CD4-positive, alpha-beta memory T cell (primary cell): ENCODE data around the gene GSTA1. TPM values are rescaled to one million over a fixed set of nuclear protein-coding genes. Genes with fewer than 3 reads are reported as not detected.
"Not testable (repeated sequence)": the region's sequence is repeated elsewhere in the genome, so short reads cannot be mapped to it uniquely, and the experiment has no call there.

Experiments
- CTCF ChIA-PET: fragments of 350-600 bp; sonication (Branson Sonifier 250); formaldehyde crosslinking; loops from one replicate; lab custom pipeline; 2021; ENCODE audit warnings: inconsistent platforms; ENCODE audit not compliant: partially characterized antibody; lab: Charles Lee
- POLR2A ChIA-PET: fragments of 350-600 bp; sonication (Branson Sonifier 250); formaldehyde crosslinking; loops from one replicate; lab custom pipeline; 2021; ENCODE audit not compliant: partially characterized antibody; lab: Charles Lee
- DNase-seq, 5 donors: peaks; one replicate each; pipeline versions ENCODE4 v3.0.0 to v3.0.0-alpha.2; 2020 to 2022; ENCODE audit warnings: mixed read lengths in 1 of 5
- H3K27ac ChIP-seq: one replicate; pipeline ENCODE4 v1.7.0; 2013; ENCODE audit warnings: low read depth, low read length
- H3K27me3 ChIP-seq: 2 replicates; pipeline ENCODE4 v1.7.0; 2013; ENCODE audit warnings: mild to moderate bottlenecking, low read length, moderate library complexity; ENCODE audit not compliant: insufficient read depth
- H3K36me3 ChIP-seq: 2 replicates; pipeline ENCODE4 v1.7.0; 2013; ENCODE audit warnings: mild to moderate bottlenecking, low read length, moderate library complexity; ENCODE audit not compliant: insufficient read depth
- H3K4me1 ChIP-seq: 2 replicates; pipeline ENCODE4 v1.7.0; 2013; ENCODE audit warnings: mild to moderate bottlenecking, low read length, moderate library complexity; ENCODE audit not compliant: insufficient read depth
- H3K4me3 ChIP-seq, 2 donors: one replicate each; pipeline ENCODE4 v1.7.0; 2013; ENCODE audit warnings: low read length in 2 of 2, mild to moderate bottlenecking in 1 of 2
- H3K9me3 ChIP-seq, 2 donors: one replicate each; pipeline ENCODE4 v1.7.0; 2013; ENCODE audit warnings: low read length in 2 of 2, control low read depth in 1 of 2; ENCODE audit not compliant: control insufficient read depth in 1 of 2
- H3K27ac Mint-ChIP-seq, 7 donors: one replicate each; pipeline ENCODE4 v1.8.0; 2020 to 2021; ENCODE audit warnings: mixed read lengths in 7 of 7, mild to moderate bottlenecking in 6 of 7, inconsistent platforms in 3 of 7, moderate library complexity in 3 of 7
- H3K27me3 Mint-ChIP-seq, 2 donors: one replicate each; pipeline ENCODE4 v1.8.0; 2020 to 2021; ENCODE audit warnings: mixed read lengths in 2 of 2
- H3K36me3 Mint-ChIP-seq, 2 donors: one replicate each; pipeline ENCODE4 v1.8.0; 2020 to 2021; ENCODE audit warnings: mixed read lengths in 2 of 2, inconsistent platforms in 1 of 2, mild to moderate bottlenecking in 1 of 2
- H3K4me1 Mint-ChIP-seq, 4 donors: one replicate each; pipeline ENCODE4 v1.8.0; 2020 to 2021; ENCODE audit warnings: mixed read lengths in 4 of 4, mild to moderate bottlenecking in 1 of 4
- H3K4me3 Mint-ChIP-seq, 8 donors: one replicate each; pipeline ENCODE4 v1.8.0; 2020 to 2021; ENCODE audit warnings: mixed read lengths in 8 of 8, mild to moderate bottlenecking in 7 of 8, moderate library complexity in 6 of 8, inconsistent platforms in 3 of 8
- H3K9me3 Mint-ChIP-seq, 8 donors: one replicate each; pipeline ENCODE4 v1.8.0; 2020 to 2021; ENCODE audit warnings: mixed read lengths in 8 of 8, mild to moderate bottlenecking in 5 of 8, inconsistent platforms in 3 of 8, moderate library complexity in 1 of 8
- intact Hi-C: fragments of 100-400 bp; cut with micrococcal nuclease; formaldehyde crosslinking; loops from one replicate; pipeline ENCODE4 v1.15.1; 2023
- polyA plus RNA-seq, 2 donors: library from polyadenylated mRNA; unstranded; fragments of 300-500 nt; fragmentation: Illumina TruSeq; gene quantifications; one replicate each; pipeline ENCODE4 v1.2.3, GENCODE V29; 2021
- total RNA-seq, 2 experiments: library from RNA; stranded (reverse); gene quantifications; one replicate each; pipeline ENCODE4 v1.2.3, GENCODE V29; 2021

The GSTA1 gene
- total and polyA plus RNA-seq, 4 experiments from 2014 or later: not detected

DNA sequence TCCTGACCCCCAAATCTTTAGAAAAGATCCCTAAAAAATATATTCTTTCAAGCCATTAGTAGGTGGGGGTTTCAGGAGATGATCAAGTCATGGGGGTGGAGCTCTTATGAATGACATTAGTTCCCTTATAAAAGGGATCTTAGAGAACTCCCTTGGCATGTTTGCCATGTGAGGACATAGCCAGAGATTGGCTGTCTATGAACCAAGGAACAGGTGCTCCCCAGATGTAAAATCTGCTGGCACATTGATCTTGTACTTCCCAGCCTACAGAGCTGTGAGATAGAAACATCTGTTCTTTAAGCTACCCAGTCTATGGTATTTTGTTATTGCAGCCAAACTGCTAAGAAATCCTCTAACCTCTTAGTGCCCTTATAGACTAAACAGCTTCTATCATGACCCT lies 36.0 kb downstream of the GSTA1 start:
- H3K9me3 ChIP-seq, H3K27ac ChIP-seq, CTCF ChIA-PET, H3K27ac Mint-ChIP-seq, H3K36me3 Mint-ChIP-seq, H3K36me3 ChIP-seq, H3K9me3 Mint-ChIP-seq, H3K27me3 ChIP-seq, DNase-seq, H3K27me3 Mint-ChIP-seq, intact Hi-C loops, POLR2A ChIA-PET, H3K4me1 Mint-ChIP-seq, H3K4me3 Mint-ChIP-seq, H3K4me1 ChIP-seq, H3K4me3 ChIP-seq: not testable (repeated sequence)

DNA sequence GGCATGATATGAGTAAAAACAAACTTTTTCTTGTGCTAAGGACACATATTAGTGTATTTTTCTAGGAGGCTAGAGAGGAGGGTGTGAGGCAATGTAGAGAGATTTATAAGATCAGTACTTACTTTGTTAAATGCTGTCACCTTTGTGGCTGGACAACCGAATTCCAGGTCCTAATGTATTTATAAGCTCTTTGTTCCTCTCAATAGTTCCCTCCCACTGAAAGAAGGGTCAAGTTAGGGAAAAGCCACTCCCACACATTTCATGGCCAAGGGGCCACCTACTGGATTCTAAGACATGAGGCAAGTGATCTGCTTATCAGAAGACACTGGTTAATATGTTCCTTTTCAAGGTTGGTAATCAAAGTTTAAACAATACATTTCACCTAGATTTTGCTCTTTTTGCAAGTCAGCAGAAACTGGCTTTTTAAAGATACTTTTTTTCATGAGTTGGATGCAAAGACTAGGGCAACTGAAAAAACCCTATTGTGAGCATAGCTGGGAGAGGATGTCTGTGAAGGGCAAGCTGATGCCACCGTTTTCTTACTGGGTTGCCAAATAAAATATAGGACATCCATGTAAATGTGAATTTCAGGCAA lies 40.2 kb downstream of the GSTA1 start, which contains the start of gene GSTA2:
TSS of gene GSTA2 (minus strand) at position 154 of the 595 bp plus-strand sequence. CDS start 5,528 bp downstream, outside the sequence.
- H3K27ac ChIP-seq, H3K4me3 ChIP-seq, H3K9me3 ChIP-seq, H3K9me3 Mint-ChIP-seq, H3K4me1 ChIP-seq, H3K36me3 ChIP-seq, H3K4me1 Mint-ChIP-seq, intact Hi-C loops, H3K27me3 ChIP-seq, CTCF ChIA-PET, DNase-seq, H3K36me3 Mint-ChIP-seq, H3K27ac Mint-ChIP-seq, POLR2A ChIA-PET, H3K4me3 Mint-ChIP-seq: not testable (repeated sequence)
- H3K27me3 Mint-ChIP-seq: peaks cover 0 to 18% of the 10 kb centered on the region in 2 donors

DNA sequence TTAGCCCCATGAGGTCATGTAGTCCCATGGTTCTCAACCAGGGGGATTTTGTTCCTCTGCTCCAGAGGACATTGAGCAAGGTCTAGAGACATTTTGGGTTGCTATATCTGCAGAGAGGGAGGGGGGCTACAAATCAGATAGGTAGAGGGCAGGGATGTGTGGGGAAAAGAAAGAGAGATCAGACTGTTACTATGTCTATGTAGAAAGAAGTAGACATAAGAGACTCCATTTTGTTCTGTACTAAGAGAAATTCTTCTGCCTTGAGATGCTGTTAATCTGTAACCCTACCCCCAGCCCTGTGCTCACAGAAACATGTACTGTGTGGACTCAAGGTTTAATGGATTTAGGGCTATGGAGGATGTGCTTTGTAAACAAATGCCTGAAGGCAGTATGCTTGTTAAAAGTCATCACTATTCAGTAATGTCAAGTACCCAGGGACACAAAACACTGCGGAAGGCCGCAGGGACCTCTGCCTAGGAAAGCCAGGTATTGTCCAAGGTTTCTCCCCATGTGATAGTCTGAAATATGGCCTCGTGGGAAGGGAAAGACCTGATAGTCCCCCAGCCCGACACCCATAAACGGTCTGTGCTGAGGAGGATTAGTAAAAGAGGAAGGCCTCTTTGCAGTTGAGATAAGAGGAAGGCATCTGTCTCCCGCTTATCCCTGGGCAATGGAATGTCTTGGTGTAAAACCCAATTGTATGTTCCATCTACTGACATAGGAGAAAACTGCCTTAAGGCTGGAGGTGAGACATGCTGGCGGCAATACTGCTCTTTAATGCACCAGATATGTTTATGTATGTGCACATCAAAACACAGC lies 41.7 kb downstream of the GSTA1 start:
- H3K36me3 ChIP-seq, intact Hi-C loops, POLR2A ChIA-PET, H3K27me3 ChIP-seq, H3K4me3 Mint-ChIP-seq, DNase-seq, H3K36me3 Mint-ChIP-seq, H3K9me3 Mint-ChIP-seq, H3K4me1 Mint-ChIP-seq, H3K4me3 ChIP-seq, H3K27ac ChIP-seq, H3K4me1 ChIP-seq, CTCF ChIA-PET, H3K27ac Mint-ChIP-seq, H3K9me3 ChIP-seq: not testable (repeated sequence)
- peaks cover 3 to 17% of the 10 kb centered on the region in 2 donors for H3K27me3 Mint-ChIP-seq

DNA sequence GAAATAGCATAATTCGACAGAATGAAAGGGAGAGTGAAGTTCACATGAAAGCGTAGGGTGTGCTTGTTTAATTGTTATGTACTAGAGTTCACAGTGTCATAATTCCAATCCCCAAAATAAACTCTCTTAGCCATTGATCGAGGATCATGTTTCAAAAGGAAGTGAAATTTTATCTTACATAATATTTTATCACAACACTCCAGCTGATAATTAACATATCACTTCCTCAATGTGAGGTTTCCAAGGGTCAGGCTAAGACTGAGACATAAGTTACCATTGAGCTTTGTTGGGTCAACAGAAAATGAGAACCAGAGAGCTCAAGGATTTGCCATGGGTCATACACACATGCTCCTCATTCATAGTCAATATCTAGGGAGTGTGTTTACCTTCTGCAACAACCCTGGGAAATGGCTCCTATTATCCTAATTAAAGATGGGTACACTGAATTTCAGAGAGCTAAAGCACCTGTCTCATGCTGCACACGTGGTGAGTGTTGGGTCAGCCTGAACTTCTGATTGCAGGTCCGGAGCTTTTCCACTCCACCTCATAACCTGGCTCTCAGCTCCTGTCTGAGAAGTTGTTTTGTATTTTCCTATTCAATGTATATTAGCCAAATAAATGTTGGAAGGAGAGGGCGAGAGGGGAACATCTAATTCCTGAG lies 43.4 kb downstream of the GSTA1 start:
- Histone ChIP-seq H3K36me3 (no peaks in the 10 kb centered on the region), H3K9me3 (no peaks in the 10 kb centered on the region), H3K4me1 (no peaks in the 10 kb centered on the region), H3K27me3 (no peaks in the 10 kb centered on the region), H3K27ac (no peak overlapping the region), H3K4me3 (no peak overlapping the region)
- H3K4me1 Mint-ChIP-seq: no peaks in the 10 kb centered on the region
- DNase-seq: no peak
- no peaks in the 10 kb centered on the region for H3K9me3 Mint-ChIP-seq
- ChIA-PET CTCF (no interaction called here), POLR2A (no interaction called here)
- H3K4me3 Mint-ChIP-seq: no peak overlapping the region
- peaks cover 3 to 25% of the 10 kb centered on the region in 2 donors for H3K27me3 Mint-ChIP-seq
- no peaks in the 10 kb centered on the region for H3K36me3 Mint-ChIP-seq
- intact Hi-C loops: no loop called here
- no peak overlapping the region for H3K27ac Mint-ChIP-seq

DNA sequence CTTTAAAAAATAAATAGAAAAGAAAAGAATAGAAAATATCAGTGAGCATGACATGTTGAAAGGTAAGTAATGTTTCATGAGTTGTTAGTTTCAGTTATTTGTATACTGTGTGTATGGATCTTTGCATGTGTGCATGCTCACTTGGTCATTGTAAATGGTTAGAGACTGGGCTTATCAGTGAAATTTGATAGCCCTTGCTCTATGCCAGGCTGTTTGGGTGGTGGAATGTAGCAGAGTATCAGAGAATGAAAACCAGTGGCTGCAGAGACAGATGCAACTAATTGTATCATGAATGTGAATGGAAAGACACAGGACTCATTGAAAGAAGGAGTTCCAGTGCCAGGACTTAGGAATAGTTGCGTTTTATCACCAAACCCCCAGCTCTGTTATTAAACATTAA lies 44.5 kb downstream of the GSTA1 start:
- no peaks in the 10 kb centered on the region for H3K9me3 ChIP-seq
- no peaks in the 10 kb centered on the region for H3K4me1 Mint-ChIP-seq
- peaks cover 5 to 28% of the 10 kb centered on the region in 2 donors for H3K27me3 Mint-ChIP-seq
- ChIA-PET CTCF (no interaction called here), POLR2A (no interaction called here)
- intact Hi-C loops: no loop called here
- H3K27ac Mint-ChIP-seq: no peak overlapping the region
- H3K36me3 ChIP-seq: no peaks in the 10 kb centered on the region
- H3K4me3 Mint-ChIP-seq: no peak overlapping the region
- no peaks in the 10 kb centered on the region for H3K9me3 Mint-ChIP-seq
- no peak overlapping the region for H3K4me3 ChIP-seq
- H3K4me1 ChIP-seq: no peaks in the 10 kb centered on the region
- no peak for DNase-seq
- H3K27ac ChIP-seq: no peak overlapping the region
- H3K27me3 ChIP-seq: no peaks in the 10 kb centered on the region
- H3K36me3 Mint-ChIP-seq: no peaks in the 10 kb centered on the region

DNA sequence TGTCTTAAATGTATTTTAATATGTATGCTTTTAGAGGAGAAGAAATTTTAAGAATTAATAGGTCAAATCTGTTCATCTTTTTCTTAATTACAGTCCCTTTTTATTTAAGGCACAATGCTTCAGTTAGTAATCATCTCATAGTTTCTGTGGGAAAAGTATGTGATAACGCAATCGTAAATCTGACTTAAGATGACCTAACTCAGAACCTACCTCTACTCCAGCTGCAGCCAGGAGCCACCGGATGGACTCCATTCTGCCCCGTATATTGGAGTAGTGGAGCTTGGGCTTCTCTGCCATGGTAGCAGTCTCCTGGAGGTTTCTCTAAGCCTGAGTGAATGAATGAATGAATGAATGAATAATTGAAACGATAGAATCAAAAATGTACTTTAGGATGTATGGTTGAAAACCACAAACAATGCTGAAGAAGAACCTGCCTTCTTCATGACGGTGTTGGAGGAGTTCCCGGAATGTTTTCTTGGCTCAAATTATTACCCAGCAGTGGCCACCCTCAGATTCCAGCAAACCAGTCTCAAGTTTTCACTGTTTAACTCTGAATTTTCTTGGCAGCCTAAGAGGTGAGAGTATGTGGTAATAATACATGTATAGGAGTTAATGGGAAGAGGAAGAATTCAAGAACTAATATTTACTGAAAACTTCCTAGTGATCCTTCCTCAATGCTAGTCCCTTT lies 45.8 kb downstream of the GSTA1 start:
- H3K36me3 ChIP-seq, H3K4me1 Mint-ChIP-seq, H3K9me3 ChIP-seq, H3K4me3 ChIP-seq, H3K36me3 Mint-ChIP-seq, H3K4me3 Mint-ChIP-seq, H3K9me3 Mint-ChIP-seq, H3K4me1 ChIP-seq, intact Hi-C loops, H3K27ac ChIP-seq, CTCF ChIA-PET, POLR2A ChIA-PET, H3K27ac Mint-ChIP-seq, H3K27me3 ChIP-seq, DNase-seq: not testable (repeated sequence)
- H3K27me3 Mint-ChIP-seq: peaks cover 5 to 27% of the 10 kb centered on the region in 2 donors

DNA sequence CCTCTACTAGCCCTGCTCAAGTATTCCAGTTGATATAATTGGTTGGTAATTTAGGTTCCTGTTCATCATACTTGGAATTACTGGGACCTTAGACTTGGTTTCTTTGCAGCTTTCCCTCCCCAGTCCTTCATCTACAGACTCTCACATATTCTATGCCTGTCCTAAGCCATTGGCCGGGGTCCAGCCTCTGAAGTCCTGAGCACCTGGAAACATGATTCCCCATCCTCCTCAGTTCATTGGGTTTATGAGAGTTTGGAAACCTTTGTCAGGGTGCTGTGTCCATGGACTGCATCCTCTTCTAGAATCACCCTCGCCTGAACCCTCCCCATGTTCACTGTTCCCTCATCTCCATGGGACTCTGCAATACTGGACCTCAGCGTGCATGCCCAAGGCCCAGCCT lies 49.2 kb downstream of the GSTA1 start:
- peaks cover 5 to 31% of the 10 kb centered on the region in 2 donors for H3K27me3 Mint-ChIP-seq
- H3K4me3 ChIP-seq: no peak overlapping the region
- CTCF ChIA-PET: interaction anchor here (0.7 kb wide), 1 partner anchor 37 kb away, joined by 3 read pairs; no protein-coding TSS in a partner anchor
- no peak overlapping the region for H3K27ac Mint-ChIP-seq
- no peaks in the 10 kb centered on the region for H3K4me1 Mint-ChIP-seq
- intact Hi-C loops: no loop called here
- no peaks in the 10 kb centered on the region for H3K4me1 ChIP-seq
- no peaks in the 10 kb centered on the region for H3K9me3 ChIP-seq
- no peaks in the 10 kb centered on the region for H3K36me3 ChIP-seq
- peaks cover 0 to 5% (median 1%) of the 10 kb centered on the region in 8 donors for H3K9me3 Mint-ChIP-seq
- H3K27ac ChIP-seq: no peak overlapping the region
- DNase-seq: no peak
- no peaks in the 10 kb centered on the region for H3K36me3 Mint-ChIP-seq
- POLR2A ChIA-PET: no interaction called here
- no peaks in the 10 kb centered on the region for H3K27me3 ChIP-seq
- H3K4me3 Mint-ChIP-seq: no peak overlapping the region
